ENCODE measurements around the gene SIRPB1. TPM values are rescaled to one million over a fixed set of nuclear protein-coding genes. Genes with fewer than 3 reads are reported as not detected.
"Not testable (repeated sequence)": the region's sequence is repeated elsewhere in the genome, so short reads cannot be mapped to it uniquely, and the experiment has no call there.

SIRPB1 gene
- total RNA-seq, 4 donors from 2014 or later, result 0.95 to 3.2 (median 1.7) TPM; not detected in 1

- Histone ChIP-seq H3K36me3 (no peaks in the 10 kb centered on the region), H3K27ac (no peak overlapping the region), H3K27me3 (no peaks in the 10 kb centered on the region), H3K4me1 (no peaks in the 10 kb centered on the region), H3K9me3 (no peaks in the 10 kb centered on the region), H3K4me3 (no peak overlapping the region)
- no peak for DNase-seq
- intact Hi-C loops (cut with DNase I; ENCODE audit: low total_unique reads), result no loop called here
- TF ChIP-seq POLR2A (IDR thresholded peaks at IDR 0.05) (no peak), CTCF (IDR thresholded peaks at IDR 0.05) (no peak)
Measured at GRCh38 chr20:1577906-1578305, 41.9 kb downstream of the SIRPB1 start.

DNA sequence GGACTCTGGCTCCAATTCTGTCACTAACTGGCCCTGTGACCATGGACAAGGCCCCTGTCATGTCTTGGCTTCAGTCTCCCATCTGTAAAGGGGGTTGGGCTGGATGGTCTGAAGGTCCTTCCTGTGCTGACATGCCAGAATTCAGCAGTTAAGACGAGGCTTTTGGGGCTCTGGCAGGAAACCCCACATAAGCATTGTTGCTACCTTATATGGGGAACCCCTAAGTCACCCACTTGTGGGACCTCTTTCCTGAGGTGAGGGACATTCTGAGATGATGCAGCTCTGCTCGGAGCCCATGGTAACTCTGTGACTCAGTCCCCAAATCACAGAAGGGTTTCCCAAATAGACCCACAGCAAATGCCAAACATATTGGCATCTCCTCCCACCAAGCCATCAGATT lies 42.5 kb downstream of the SIRPB1 start:
- H3K27ac ChIP-seq; intact Hi-C loops (cut with DNase I; ENCODE audit: low total_unique reads); H3K9me3 ChIP-seq; H3K4me3 ChIP-seq; H3K4me1 ChIP-seq; H3K27me3 ChIP-seq; DNase-seq; H3K36me3 ChIP-seq: not testable (repeated sequence)

- Histone ChIP-seq H3K36me3 (no peaks in the 10 kb centered on the region), H3K4me1 (no peaks in the 10 kb centered on the region), H3K27me3 (no peaks in the 10 kb centered on the region), H3K27ac (no peak overlapping the region), H3K4me3 (no peak overlapping the region), H3K9me3 (no peaks in the 10 kb centered on the region)
- no peak for DNase-seq
- intact Hi-C loops (cut with DNase I; ENCODE audit: low total_unique reads), result no loop called here
- no peak for TF ChIP-seq CTCF (IDR thresholded peaks at IDR 0.05)
- TF ChIP-seq POLR2A (IDR thresholded peaks at IDR 0.05), result no peak
Measured at GRCh38 chr20:1576641-1577040, 43.2 kb downstream of the SIRPB1 start.

DNA sequence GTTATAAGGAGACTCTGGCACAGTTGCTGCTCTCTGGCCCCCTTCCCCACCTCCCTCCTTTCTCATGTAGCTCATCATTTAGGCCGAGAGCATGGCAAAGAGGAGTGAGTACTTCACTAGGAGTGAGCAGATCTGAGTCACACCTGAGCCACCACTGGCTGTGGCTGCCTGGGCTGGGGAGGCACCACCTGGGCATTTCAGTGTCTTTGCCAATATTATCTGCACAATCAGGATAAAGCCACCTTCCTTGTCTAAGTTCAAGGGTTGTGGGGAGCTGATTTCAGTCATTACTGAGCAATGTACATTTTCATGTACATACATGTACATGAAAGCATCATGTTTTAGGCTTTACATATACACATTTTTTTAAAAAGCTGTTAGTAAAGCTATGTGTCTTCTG lies 43.8 kb downstream of the SIRPB1 start:
- H3K27ac ChIP-seq; H3K4me3 ChIP-seq; H3K9me3 ChIP-seq; intact Hi-C loops (cut with DNase I; ENCODE audit: low total_unique reads); H3K36me3 ChIP-seq; H3K4me1 ChIP-seq; DNase-seq; H3K27me3 ChIP-seq: not testable (repeated sequence)

GRCh38 chr20:1571583-1571982 lies 48.2 kb downstream of the SIRPB1 start:
- H3K27ac ChIP-seq; H3K9me3 ChIP-seq; H3K4me3 ChIP-seq; H3K27me3 ChIP-seq; DNase-seq; intact Hi-C loops (cut with DNase I; ENCODE audit: low total_unique reads); H3K36me3 ChIP-seq; H3K4me1 ChIP-seq: not testable (repeated sequence)

Small RNA genes within 50 kb of the gene (small RNA-seq; reads per million reads assigned to genes)
- not detected for gene RN7SL561P

Other genes starting within 250 kb of the SIRPB1 start
- 100 to 1,000 TPM in 3 of 4 donors, 10 to 100 TPM in 1; 99.5 to 253 (median 206) TPM for gene FKBP1A, start 227.0 kb downstream of the SIRPB1 start, total RNA-seq
- gene NSFL1C, start 153.2 kb downstream of the SIRPB1 start, total RNA-seq, result 10 to 100 TPM; 18.7 to 67.8 (median 35.8) TPM
- gene SIRPB2, start 128.6 kb downstream of the SIRPB1 start, total RNA-seq, result 1 to 10 TPM in 2 of 4 donors, under 1 TPM in 1, not detected in 1; under 0.01 to 2.9 (median 1.7) TPM
- not detected for gene SIRPD, start 62.3 kb downstream of the SIRPB1 start, total RNA-seq
- under 1 TPM in 1 of 4 donors, not detected in 3; 0.28 TPM for gene SIRPG, start 37.8 kb upstream of the SIRPB1 start, total RNA-seq

Data from uterus (tissue), 4 donors.